Measurements from ENCODE around the gene EXD1.

Gene EXD1

GRCh38 chr15:41205315-41205714 lies 25.2 kb downstream of the EXD1 start:
- no peak for DNase-seq (ENCODE audit: low spot score)
- TF ChIP-seq CTCF (IDR thresholded peaks at IDR 0.05; ENCODE audit: extremely low read depth, insufficient read depth, missing control alignments): no peak
- in situ Hi-C loops (cut with MboI; ENCODE audit: low pct_unique_long_range_greater_than_20kb, low sequenced_read_pairs, unreplicated experiment): no loop called here

GRCh38 chr15:41203395-41203794 lies 27.2 kb downstream of the EXD1 start:
- no peak for DNase-seq (ENCODE audit: low spot score)
- in situ Hi-C loops (cut with MboI; ENCODE audit: low pct_unique_long_range_greater_than_20kb, low sequenced_read_pairs, unreplicated experiment): no loop called here
- TF ChIP-seq CTCF (IDR thresholded peaks at IDR 0.05; ENCODE audit: extremely low read depth, insufficient read depth, missing control alignments): no peak

- in situ Hi-C loops (cut with MboI; ENCODE audit: low pct_unique_long_range_greater_than_20kb, low sequenced_read_pairs, unreplicated experiment): no loop called here
- no peak for TF ChIP-seq CTCF (IDR thresholded peaks at IDR 0.05; ENCODE audit: extremely low read depth, insufficient read depth, missing control alignments)
- no peak for DNase-seq (ENCODE audit: low spot score)
These were observed 31.1 kb downstream of the EXD1 start for GRCh38 chr15:41199470-41199869.

GRCh38 chr15:41194444-41194843 lies 36.1 kb downstream of the EXD1 start:
- in situ Hi-C loops (cut with MboI; ENCODE audit: low pct_unique_long_range_greater_than_20kb, low sequenced_read_pairs, unreplicated experiment): no loop called here
- no peak for TF ChIP-seq CTCF (IDR thresholded peaks at IDR 0.05; ENCODE audit: extremely low read depth, insufficient read depth, missing control alignments)
- no peak for DNase-seq (ENCODE audit: low spot score)

GRCh38 chr15:41183581-41183980 lies 47.0 kb downstream of the EXD1 start:
- no peak for TF ChIP-seq CTCF (IDR thresholded peaks at IDR 0.05; ENCODE audit: extremely low read depth, insufficient read depth, missing control alignments)
- no peak for DNase-seq (ENCODE audit: low spot score)
- in situ Hi-C loops (cut with MboI; ENCODE audit: low pct_unique_long_range_greater_than_20kb, low sequenced_read_pairs, unreplicated experiment): no loop called here

- TF ChIP-seq CTCF (IDR thresholded peaks at IDR 0.05; ENCODE audit: extremely low read depth, insufficient read depth, missing control alignments): no peak
- in situ Hi-C loops (cut with MboI; ENCODE audit: low pct_unique_long_range_greater_than_20kb, low sequenced_read_pairs, unreplicated experiment): no loop called here
- no peak for DNase-seq (ENCODE audit: low spot score)
These were observed 48.3 kb downstream of the EXD1 start for GRCh38 chr15:41182266-41182665.

- DNase-seq (ENCODE audit: low spot score): no peak
- in situ Hi-C loops (cut with MboI; ENCODE audit: low pct_unique_long_range_greater_than_20kb, low sequenced_read_pairs, unreplicated experiment): no loop called here
- no peak for TF ChIP-seq CTCF (IDR thresholded peaks at IDR 0.05; ENCODE audit: extremely low read depth, insufficient read depth, missing control alignments)
These were observed 50.3 kb downstream of the EXD1 start for GRCh38 chr15:41180206-41180789.

Data from GM13977 (cell line).